ENCODE results near the gene CTBP1.

CTBP1 gene

DNA sequence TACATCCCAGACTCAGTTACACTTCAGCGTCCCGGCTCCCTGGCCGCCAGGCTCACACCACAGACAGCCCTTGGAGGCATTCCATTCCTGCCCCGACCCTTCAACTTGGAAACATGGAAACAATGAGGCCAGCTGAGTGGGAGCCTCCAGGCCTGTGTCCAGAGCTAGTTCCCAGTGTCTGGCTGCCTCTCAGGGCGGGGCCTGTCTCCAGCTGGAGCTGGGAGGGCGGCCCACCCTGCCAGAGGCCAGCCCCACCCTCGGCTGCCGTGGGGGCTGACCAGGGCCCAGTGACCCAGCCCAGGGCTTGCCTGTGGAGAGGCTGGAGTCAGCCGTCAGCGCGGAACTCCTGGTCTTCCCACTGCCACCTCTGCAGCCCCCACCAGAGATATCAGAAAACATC is 39.1 kb downstream of the CTBP1 start:
- peak overlapping the region; percentile 82 to 83 for H3K4ac ChIP-seq (ENCODE audit: low read depth in 1 of 2, low read length in 2 of 2)
- no peak overlapping the region for H2AFZ ChIP-seq (ENCODE audit: low read depth, low read length)
- peak overlapping the region; percentile 38 to 98 for H2BK12ac ChIP-seq (ENCODE audit: low read length in 2 of 2)
- H3K9ac ChIP-seq (ENCODE audit: low read length) = peak overlapping the region; percentile 70
- peak overlapping the region in 1 of 2 experiments; percentile 19 for H3K4me3 ChIP-seq (ENCODE audit: insufficient read depth in 1 of 2, low read depth in 1 of 2, low read length in 2 of 2)
- H3K27me3 ChIP-seq (ENCODE audit: control insufficient read depth in 1 of 2, insufficient read depth in 1 of 2, low read length in 2 of 2) = no peaks in the 10 kb centered on the region
- H4K91ac ChIP-seq (ENCODE audit: low read length) = peak overlapping the region; percentile 94
- peak overlapping the region; percentile 93 for H2BK120ac ChIP-seq (ENCODE audit: low read depth, low read length)
- peak overlapping the region; percentile 86 to 87 for H3K18ac ChIP-seq (ENCODE audit: low read depth in 1 of 2, low read length in 2 of 2)
- H2BK5ac ChIP-seq (ENCODE audit: low read depth, low read length, poor library complexity, severe bottlenecking) = peak overlapping the region; percentile 12
- DNase-seq = peak; percentile 94
- H2AK5ac ChIP-seq (ENCODE audit: low read length, severe bottlenecking) = no peak overlapping the region
- H3K27ac ChIP-seq (ENCODE audit: low read length, poor library complexity, severe bottlenecking) = peak overlapping the region; percentile 44
- no peaks in the 10 kb centered on the region for H3K9me3 ChIP-seq (ENCODE audit: control insufficient read depth, low read length)
- no peak overlapping the region for H3K4me2 ChIP-seq (ENCODE audit: low read length, poor library complexity, severe bottlenecking)
- WGBS = 25% methylated on average over 10 of the region's 11 CpGs
- H3K36me3 ChIP-seq (ENCODE audit: control insufficient read depth in 1 of 2, insufficient read depth in 2 of 2, low read depth in 1 of 2, low read length in 2 of 2) = peaks cover 32 to 75% of the 10 kb centered on the region in 2 experiments
- H3K14ac ChIP-seq (ENCODE audit: low read length in 2 of 2) = peak overlapping the region in 1 of 2 experiments; percentile 42
- peak overlapping the region; percentile 71 for H2BK15ac ChIP-seq (ENCODE audit: low read depth, poor library complexity, severe bottlenecking)
- H3K23ac ChIP-seq (ENCODE audit: low read length in 2 of 2) = no peak overlapping the region
- peaks cover 30% of the 10 kb centered on the region for H3K79me1 ChIP-seq (replicated peaks; ENCODE audit: low read length, poor library complexity, severe bottlenecking)
- H3K4me1 ChIP-seq (ENCODE audit: control insufficient read depth, insufficient read depth, low read depth, low read length) = peaks cover 72% of the 10 kb centered on the region
- peak overlapping the region; percentile 85 for H4K8ac ChIP-seq (ENCODE audit: low read length)

DNA sequence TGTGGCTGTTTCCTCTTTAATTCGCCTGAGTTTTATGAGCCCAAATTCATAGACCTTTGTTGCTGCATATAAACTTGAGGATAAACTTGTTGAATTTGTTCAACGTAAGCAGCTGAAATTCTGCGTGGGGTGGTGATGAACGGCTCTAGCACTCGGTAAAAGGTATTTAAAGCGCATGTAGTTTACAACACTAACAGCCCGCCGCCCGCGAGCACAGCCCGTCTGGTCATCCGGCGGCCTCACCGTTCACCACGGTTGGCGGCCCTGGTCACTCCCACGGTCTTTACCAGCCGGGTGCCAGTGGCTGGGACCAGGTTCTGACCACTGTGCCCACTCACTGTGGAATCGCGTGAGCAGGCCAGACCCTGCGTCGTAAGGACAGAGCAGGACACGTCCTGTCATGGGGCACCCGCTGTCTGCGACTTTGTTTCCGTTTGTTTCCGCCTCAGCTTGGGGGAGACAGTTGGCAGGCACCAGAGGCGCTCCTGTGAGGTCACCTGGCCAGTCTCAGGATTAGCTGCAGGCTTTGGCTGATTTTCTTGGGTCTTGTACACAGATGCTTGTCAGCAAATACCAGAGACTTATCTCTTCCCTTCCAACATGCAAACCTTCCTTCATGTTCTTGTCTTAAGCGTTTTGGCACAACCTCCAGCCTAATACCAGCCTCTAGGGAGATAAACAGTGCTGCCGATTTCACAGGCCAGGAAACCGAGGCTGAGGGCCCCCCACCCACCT is 39.8 kb downstream of the CTBP1 start:
- peak overlapping the region; percentile 12 for H2BK5ac ChIP-seq (ENCODE audit: low read depth, low read length, poor library complexity, severe bottlenecking)
- peak; percentile 40 for DNase-seq
- peak overlapping the region in 1 of 2 experiments; percentile 19 for H3K4me3 ChIP-seq (ENCODE audit: insufficient read depth in 1 of 2, low read depth in 1 of 2, low read length in 2 of 2)
- peak overlapping the region; percentile 96 for H4K91ac ChIP-seq (ENCODE audit: low read length)
- H3K9me3 ChIP-seq (ENCODE audit: control insufficient read depth, low read length) = no peaks in the 10 kb centered on the region
- H2AFZ ChIP-seq (ENCODE audit: low read depth, low read length) = no peak overlapping the region
- peak overlapping the region; percentile 87 to 90 for H3K18ac ChIP-seq (ENCODE audit: low read depth in 1 of 2, low read length in 2 of 2)
- H3K9ac ChIP-seq (ENCODE audit: low read length) = peak overlapping the region; percentile 70
- H3K27ac ChIP-seq (ENCODE audit: low read length, poor library complexity, severe bottlenecking) = peak overlapping the region; percentile 41
- peak overlapping the region in 1 of 2 experiments; percentile 6 for H3K23ac ChIP-seq (ENCODE audit: low read length in 2 of 2)
- peak overlapping the region in 1 of 2 experiments; percentile 98 for H3K14ac ChIP-seq (ENCODE audit: low read length in 2 of 2)
- peak overlapping the region; percentile 82 to 83 for H3K4ac ChIP-seq (ENCODE audit: low read depth in 1 of 2, low read length in 2 of 2)
- H3K27me3 ChIP-seq (ENCODE audit: control insufficient read depth in 1 of 2, insufficient read depth in 1 of 2, low read length in 2 of 2) = no peaks in the 10 kb centered on the region
- peak overlapping the region; percentile 8 for H2AK5ac ChIP-seq (ENCODE audit: low read length, severe bottlenecking)
- peaks cover 74% of the 10 kb centered on the region for H3K4me1 ChIP-seq (ENCODE audit: control insufficient read depth, insufficient read depth, low read depth, low read length)
- H2BK120ac ChIP-seq (ENCODE audit: low read depth, low read length) = peak overlapping the region; percentile 93
- H3K79me1 ChIP-seq (replicated peaks; ENCODE audit: low read length, poor library complexity, severe bottlenecking) = peaks cover 24% of the 10 kb centered on the region
- peak overlapping the region; percentile 77 for H2BK15ac ChIP-seq (ENCODE audit: low read depth, poor library complexity, severe bottlenecking)
- peaks cover 32 to 68% of the 10 kb centered on the region in 2 experiments for H3K36me3 ChIP-seq (ENCODE audit: control insufficient read depth in 1 of 2, insufficient read depth in 2 of 2, low read depth in 1 of 2, low read length in 2 of 2)
- no peak overlapping the region for H3K4me2 ChIP-seq (ENCODE audit: low read length, poor library complexity, severe bottlenecking)
- 93% methylated on average over 31 of the region's 31 CpGs for WGBS
- H2BK12ac ChIP-seq (ENCODE audit: low read length in 2 of 2) = peak overlapping the region; percentile 33 to 100
- peak overlapping the region; percentile 88 for H4K8ac ChIP-seq (ENCODE audit: low read length)

DNA sequence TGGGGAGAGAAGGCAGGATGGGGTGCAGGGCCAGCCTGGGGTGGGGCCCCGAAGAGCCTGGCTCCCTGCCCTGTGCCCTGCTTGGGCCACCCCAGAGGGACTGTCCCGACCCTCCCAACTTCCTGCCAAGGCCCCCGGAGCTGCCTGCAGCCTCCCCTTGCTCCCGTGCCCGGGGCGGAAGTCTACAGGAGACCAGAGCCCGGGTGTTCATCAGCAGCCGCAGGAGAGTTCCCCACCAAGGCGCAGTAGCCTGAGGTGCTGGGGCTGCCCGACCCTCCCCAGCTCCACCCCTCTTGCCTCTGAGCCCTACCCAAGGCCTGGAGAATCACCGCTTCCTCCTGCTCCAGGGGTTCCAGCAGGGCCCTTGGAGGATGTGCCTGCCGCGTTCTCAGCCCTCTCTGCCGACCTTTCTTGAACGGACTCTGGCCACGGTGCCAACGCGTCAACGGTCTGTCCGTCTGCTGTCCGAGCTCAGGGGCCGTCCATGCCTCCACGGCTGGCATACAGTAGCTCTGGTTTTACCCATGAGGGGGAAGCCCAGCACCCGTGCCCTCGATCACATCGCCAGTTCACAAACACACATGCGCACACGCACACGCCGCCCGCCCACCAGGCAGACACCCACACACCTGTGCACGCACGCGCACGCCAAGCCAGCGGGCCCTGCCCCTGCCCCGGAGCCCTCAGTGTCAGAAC is 40.5 kb downstream of the CTBP1 start:
- Histone ChIP-seq H4K8ac (ENCODE audit: low read length) (peak overlapping the region; percentile 88), H3K4me2 (ENCODE audit: low read length, poor library complexity, severe bottlenecking) (no peak overlapping the region), H2BK120ac (ENCODE audit: low read depth, low read length) (peak overlapping the region; percentile 93), H3K14ac (ENCODE audit: low read length in 2 of 2) (peak overlapping the region in 1 of 2 experiments; percentile 98), H3K36me3 (ENCODE audit: control insufficient read depth in 1 of 2, insufficient read depth in 2 of 2, low read depth in 1 of 2, low read length in 2 of 2) (peaks cover 27 to 61% of the 10 kb centered on the region in 2 experiments), H2AFZ (ENCODE audit: low read depth, low read length) (no peak overlapping the region), H2BK15ac (ENCODE audit: low read depth, poor library complexity, severe bottlenecking) (peak overlapping the region; percentile 66), H3K9ac (ENCODE audit: low read length) (peak overlapping the region; percentile 70), H3K23ac (ENCODE audit: low read length in 2 of 2) (peak overlapping the region in 1 of 2 experiments; percentile 65), H3K4ac (ENCODE audit: low read depth in 1 of 2, low read length in 2 of 2) (peak overlapping the region; percentile 75 to 94), H3K18ac (ENCODE audit: low read depth in 1 of 2, low read length in 2 of 2) (peak overlapping the region; percentile 87 to 90), H3K27me3 (ENCODE audit: control insufficient read depth in 1 of 2, insufficient read depth in 1 of 2, low read length in 2 of 2) (no peaks in the 10 kb centered on the region), H3K4me1 (ENCODE audit: control insufficient read depth, insufficient read depth, low read depth, low read length) (peaks cover 75% of the 10 kb centered on the region), H3K79me1 (replicated peaks; ENCODE audit: low read length, poor library complexity, severe bottlenecking) (peaks cover 17% of the 10 kb centered on the region), H2BK5ac (ENCODE audit: low read depth, low read length, poor library complexity, severe bottlenecking) (peak overlapping the region; percentile 40), H3K9me3 (ENCODE audit: control insufficient read depth, low read length) (no peaks in the 10 kb centered on the region), H4K91ac (ENCODE audit: low read length) (peak overlapping the region; percentile 96), H3K4me3 (ENCODE audit: insufficient read depth in 1 of 2, low read depth in 1 of 2, low read length in 2 of 2) (peak overlapping the region in 1 of 2 experiments; percentile 19), H2AK5ac (ENCODE audit: low read length, severe bottlenecking) (peak overlapping the region; percentile 76), H2BK12ac (ENCODE audit: low read length in 2 of 2) (peak overlapping the region; percentile 34 to 100), H3K27ac (ENCODE audit: low read length, poor library complexity, severe bottlenecking) (peak overlapping the region; percentile 75)
- no peak for DNase-seq
- WGBS = 93% methylated on average over 37 of the region's 37 CpGs

Measured in mesenchymal stem cell (in vitro differentiated cells and primary cell).